Endothelial cell of umbilical vein (primary cell): Measurements from ENCODE around the gene SPECC1L. TPM values are rescaled to one million over a fixed set of nuclear protein-coding genes. Genes with fewer than 3 reads are reported as not detected.

Experiments used
- BruUV-seq: library from RNA; stranded (reverse); fragments of 400-500 nt; replicated peaks from 2 replicates; lab custom pipeline; 2021; lab: Mats Ljungman, UMichigan
- CTCF ChIA-PET: fragments of 300-600, 350-600 bp; sonication (Branson Sonifier 250); formaldehyde crosslinking; loops from one replicate; lab custom pipeline; 2021; ENCODE audit warnings: antibody characterized with exemption, inconsistent platforms; lab: Charles Lee
- POLR2A ChIA-PET: fragments of 300-600, 350-600 bp; sonication (Branson Sonifier 250); formaldehyde crosslinking; loops from one replicate; lab custom pipeline; 2021; ENCODE audit warnings: antibody characterized with exemption, inconsistent platforms; lab: Charles Lee
- DNase-seq: peaks from one replicate; pipeline ENCODE4 v3.0.0-alpha.2; 2011; ENCODE audit warnings: low read depth, low spot score
- FAIRE-seq: peaks from 2 replicates; lab custom pipeline; 2011; peaks lifted over from hg19 to GRCh38; lab: Jason Lieb, UNC
- H2AFZ ChIP-seq: 2 replicates; pipeline ENCODE4 v1.6.0; 2012; ENCODE audit warnings: low read depth, low read length, control low read depth, inconsistent platforms
- H3K27ac ChIP-seq: 2 replicates; pipeline ENCODE4 v1.5.1; 2011; ENCODE audit warnings: low read depth, mild to moderate bottlenecking, control low read depth, low read length, moderate library complexity; ENCODE audit not compliant: insufficient read depth
- H3K27me3 ChIP-seq, 2 experiments: 2 replicates each; pipeline versions ENCODE4 v1.6.0 to v1.6.1; 2011; ENCODE audit warnings: low read length in 2 of 2, mixed read lengths in 1 of 2; ENCODE audit not compliant: control insufficient read depth in 2 of 2, insufficient read depth in 2 of 2
- H3K36me3 ChIP-seq, 2 experiments: 2 replicates in 1 of 2; 3 replicates in 1 of 2; pipeline ENCODE4 v1.5.1; 2011; ENCODE audit warnings: low read length in 2 of 2, mild to moderate bottlenecking in 1 of 2, moderate library complexity in 1 of 2; ENCODE audit not compliant: control insufficient read depth in 2 of 2, insufficient read depth in 2 of 2; ENCODE audit errors: extremely low read depth in 1 of 2
- H3K4me1 ChIP-seq: 3 replicates; pipeline ENCODE4 v1.5.1; 2011; ENCODE audit warnings: mild to moderate bottlenecking, low read length; ENCODE audit not compliant: control insufficient read depth, insufficient read depth; ENCODE audit errors: extremely low read depth
- H3K4me2 ChIP-seq: 2 replicates; pipeline ENCODE4 v1.6.1; 2011; ENCODE audit warnings: low read length, control low read depth, mixed read lengths; ENCODE audit not compliant: insufficient read depth
- H3K4me3 ChIP-seq, 3 experiments: fragments of 200-600 bp in 1 of 3; sonication (generic), shearing (Covaris generic) in 1 of 3; replicated peaks in 1 of 3; 2 replicates each; pipeline ENCODE4 v1.5.1; 2011 to 2016; ENCODE audit warnings: control low read depth in 3 of 3, low read length in 3 of 3, mild to moderate bottlenecking in 2 of 3, inconsistent platforms in 1 of 3, low read depth in 1 of 3, moderate library complexity in 1 of 3; ENCODE audit not compliant: insufficient read depth in 1 of 3
- H3K79me2 ChIP-seq: 2 replicates; pipeline ENCODE4 v1.6.0; 2012; ENCODE audit warnings: low read length, inconsistent platforms; ENCODE audit not compliant: control insufficient read depth, insufficient read depth
- H3K9ac ChIP-seq: replicated peaks from 2 replicates; pipeline ENCODE3; 2011; ENCODE audit warnings: low read length, control low read depth; ENCODE audit not compliant: insufficient read depth; ENCODE audit errors: extremely low read depth
- H3K9me1 ChIP-seq: replicated peaks from 3 replicates; pipeline ENCODE4 v1.6.0; 2011; ENCODE audit warnings: mild to moderate bottlenecking, low read length; ENCODE audit not compliant: control insufficient read depth, insufficient read depth; ENCODE audit errors: extremely low read depth
- H3K9me3 ChIP-seq: replicated peaks from 2 replicates; pipeline ENCODE4 v1.5.1; 2012; ENCODE audit warnings: low read length, inconsistent platforms; ENCODE audit not compliant: control insufficient read depth, insufficient read depth
- H4K20me1 ChIP-seq: replicated peaks from 2 replicates; pipeline ENCODE3; 2011; ENCODE audit warnings: mild to moderate bottlenecking, low read length; ENCODE audit not compliant: control insufficient read depth, insufficient read depth; ENCODE audit errors: extremely low read depth
- CTCF ChIP-seq, 2 donors: IDR thresholded peaks; 1 replicate in 1 of 2; 2 replicates in 1 of 2; pipeline ENCODE4 v1.5.1; 2011; ENCODE audit warnings: low read length in 2 of 2, mild to moderate bottlenecking in 2 of 2, moderate library complexity in 2 of 2, control low read depth in 1 of 2, inconsistent platforms in 1 of 2, low read depth in 1 of 2; ENCODE audit not compliant: insufficient read depth in 1 of 2; ENCODE audit errors: extremely low read depth in 1 of 2
- EZH2 ChIP-seq: IDR thresholded peaks from 2 replicates; pipeline ENCODE4 v1.6.1; 2012; ENCODE audit warnings: borderline replicate concordance, low read depth, mild to moderate bottlenecking, moderate library complexity, low read length, inconsistent platforms; ENCODE audit not compliant: severe bottlenecking
- FOS ChIP-seq: IDR thresholded peaks from 2 replicates; pipeline ENCODE4 v1.6.1; 2011; ENCODE audit warnings: mild to moderate bottlenecking, low read length, moderate library complexity, borderline replicate concordance; ENCODE audit not compliant: insufficient read depth
- GATA2 ChIP-seq: IDR thresholded peaks from 2 replicates; pipeline ENCODE4 v1.7.0; 2011; ENCODE audit warnings: low read depth, mild to moderate bottlenecking, moderate library complexity, mixed read lengths, low read length; ENCODE audit not compliant: insufficient read length, insufficient read depth
- JUN ChIP-seq: IDR thresholded peaks from 2 replicates; pipeline ENCODE4 v1.6.1; 2011; ENCODE audit warnings: borderline replicate concordance, low read depth; ENCODE audit not compliant: insufficient read length, insufficient read depth
- MAX ChIP-seq: IDR thresholded peaks from 2 replicates; pipeline ENCODE4 v1.6.1; 2011; ENCODE audit not compliant: insufficient read depth, insufficient read length
- MYC ChIP-seq: IDR thresholded peaks from one replicate; pipeline ENCODE4 v1.6.1; 2011; ENCODE audit warnings: mild to moderate bottlenecking, low read depth, low read length
- POLR2A ChIP-seq: IDR thresholded peaks from 2 replicates; pipeline ENCODE4 v1.6.1; 2012; ENCODE audit warnings: low read depth, mild to moderate bottlenecking, control low read depth, low read length
- POLR2AphosphoS5 ChIP-seq: IDR thresholded peaks from 2 replicates; pipeline ENCODE4 v1.6.1; 2012; ENCODE audit warnings: low read depth, mild to moderate bottlenecking, control low read depth, low read length, moderate library complexity; ENCODE audit not compliant: insufficient read depth
- dilution Hi-C: fragments of 300-500 bp; cut with MboI; formaldehyde crosslinking; loops from one replicate; pipeline ENCODE4 v1.15.0; 2019; ENCODE audit warnings: low sequenced_read_pairs; ENCODE audit not compliant: extremely low pct_ligation_motif_present
- intact Hi-C: fragments of 100-400 bp; cut with micrococcal nuclease; formaldehyde crosslinking; loops from one replicate; pipeline ENCODE4 v1.10.0; 2022
- polyA plus RNA-seq, 4 experiments: library from polyadenylated mRNA; depleted of rRNA in 3 of 4; stranded (reverse) in 3 of 4; unstranded in 1 of 4; fragments of >200 nt; gene quantifications; 2 replicates each; pipeline versions ENCODE4 v1.2.1 to v1.2.3, GENCODE V29; 2011 to 2012; ENCODE audit warnings: missing spikeins in 1 of 4
- total RNA-seq: library from RNA; stranded (reverse); gene quantifications from 2 replicates; pipeline ENCODE4 v1.2.3, GENCODE V29; 2021

The SPECC1L gene
- total and polyA plus RNA-seq, 2 donors (not counting 3 experiments of a cell fraction or from before 2014, with no cell fraction given) = 22.8 to 79.3 TPM

GRCh38 chr22:24363243-24363642 lies 92.6 kb downstream of the SPECC1L start:
- H3K4me2 ChIP-seq = no peak overlapping the region
- peaks cover 2% of the 10 kb centered on the region for H3K79me2 ChIP-seq
- DNase-seq (no peak), FAIRE-seq (no peak)
- TF ChIP-seq GATA2 (no peak), MYC (no peak), MAX (no peak), JUN (no peak), POLR2AphosphoS5 (no peak), EZH2 (no peak), FOS (no peak), POLR2A (no peak), CTCF (IDR thresholded peaks at IDR 0.05; ENCODE audit: extremely low read depth in 1 of 2, insufficient read depth in 1 of 2, low read depth in 1 of 2, low read length in 2 of 2) (no peak)
- no peak overlapping the region for H3K9ac ChIP-seq
- ChIA-PET CTCF (no interaction called here), POLR2A (no interaction called here)
- peaks cover 26% of the 10 kb centered on the region for H3K4me1 ChIP-seq
- no peak overlapping the region for H3K27ac ChIP-seq
- no peaks in the 10 kb centered on the region for H3K27me3 ChIP-seq
- no peaks in the 10 kb centered on the region for H3K9me3 ChIP-seq
- peaks cover 7 to 12% of the 10 kb centered on the region in 2 experiments for H3K36me3 ChIP-seq
- H2AFZ ChIP-seq = no peak overlapping the region
- no peaks in the 10 kb centered on the region for H4K20me1 ChIP-seq
- BruUV-seq = no TSS peak
- intact Hi-C loops = no loop called here
- dilution Hi-C loops = no loop called here
- H3K4me3 ChIP-seq = no peak overlapping the region
- H3K9me1 ChIP-seq = no peaks in the 10 kb centered on the region
